ENCODE data around the gene GRPEL1. TPM values are rescaled to one million over a fixed set of nuclear protein-coding genes. Genes with fewer than 3 reads are reported as not detected.
A peak's percentile ranks its signal among the peaks of the same experiment; 100 is the strongest.

GRPEL1 gene
- total RNA-seq, 2 donors from 2014 or later = 35.6 to 46.1 TPM

GRCh38 chr4:7034262-7035081, 33.4 kb downstream of the GRPEL1 start:
- no peak for DNase-seq
- peak; percentile 35 to 55 for ATAC-seq
- intact Hi-C loops (cut with DNase I) = no loop called here

GRCh38 chr4:7032596-7032995, 35.3 kb downstream of the GRPEL1 start:
- intact Hi-C loops (cut with DNase I) = no loop called here
- no peak for ATAC-seq
- DNase-seq = no peak

GRCh38 chr4:7031558-7032449, 36.1 kb downstream of the GRPEL1 start:
- ATAC-seq (no peak), DNase-seq (no peak)
- intact Hi-C loops (cut with DNase I) = no loop called here

- ATAC-seq (no peak), DNase-seq (no peak)
- intact Hi-C loops (cut with DNase I) = no loop called here
Observed at GRCh38 chr4:7030856-7031255, 37.0 kb downstream of the GRPEL1 start.

GRCh38 chr4:7029921-7030320, 37.9 kb downstream of the GRPEL1 start:
- ATAC-seq (no peak), DNase-seq (no peak)
- intact Hi-C loops (cut with DNase I) = no loop called here

GRCh38 chr4:7029212-7029611, 38.7 kb downstream of the GRPEL1 start:
- ATAC-seq (no peak), DNase-seq (no peak)
- intact Hi-C loops (cut with DNase I) = no loop called here

DNA sequence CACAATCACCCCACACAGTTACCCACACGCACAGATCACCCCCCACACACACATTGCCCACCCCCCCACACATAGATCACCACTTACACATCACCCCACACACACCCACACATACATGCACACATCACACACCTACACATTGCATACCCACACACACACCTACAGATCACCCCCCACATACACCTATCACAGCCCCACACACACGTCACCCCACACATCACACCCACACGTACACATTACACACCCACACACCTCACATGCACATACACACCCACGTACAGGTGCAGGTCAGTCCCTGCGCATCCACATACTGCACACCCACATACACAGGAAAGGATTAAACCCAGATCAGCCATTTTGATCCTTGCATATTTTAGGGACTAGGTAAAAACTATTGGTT, 40.0 kb downstream of the GRPEL1 start:
- intact Hi-C loops (cut with DNase I) = no loop called here
- DNase-seq = no peak

GRCh38 chr4:7027284-7027683, 40.6 kb downstream of the GRPEL1 start:
- no peak for ATAC-seq
- intact Hi-C loops (cut with DNase I) = no loop called here
- DNase-seq = no peak

More for the DNA sequence above, 40.0 kb downstream of the GRPEL1 start:
- no peak for ATAC-seq

- ATAC-seq = no peak
- intact Hi-C loops (cut with DNase I) = no loop called here
Observed at GRCh38 chr4:7026107-7026506, 41.8 kb downstream of the GRPEL1 start.

DNA sequence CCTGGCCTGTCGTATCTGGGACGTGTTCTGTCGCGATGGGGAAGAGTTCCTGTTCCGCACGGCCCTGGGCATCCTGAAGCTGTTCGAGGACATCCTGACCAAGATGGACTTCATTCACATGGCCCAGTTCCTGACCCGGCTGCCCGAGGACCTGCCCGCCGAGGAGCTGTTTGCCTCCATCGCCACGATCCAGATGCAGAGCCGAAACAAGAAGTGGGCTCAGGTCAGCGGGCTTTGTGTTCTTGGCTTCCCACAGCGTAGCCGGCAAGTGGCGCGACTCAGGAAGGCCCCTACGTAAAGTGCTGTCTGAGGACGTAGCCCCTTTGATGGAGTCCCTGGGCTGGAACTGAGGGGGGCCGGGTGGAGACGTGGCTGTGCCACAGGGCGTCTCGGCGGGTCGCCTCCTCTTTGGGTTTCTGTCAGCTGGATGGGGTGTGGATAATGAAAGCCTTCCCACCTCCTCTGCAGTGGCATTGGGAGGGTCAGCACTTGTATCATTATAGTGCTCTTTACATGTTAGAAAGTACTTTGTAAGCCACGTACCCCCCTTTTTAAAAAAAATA, 42.7 kb downstream of the GRPEL1 start:
- intact Hi-C loops (cut with DNase I) = no loop called here
- ATAC-seq = no peak
- DNase-seq = no peak

More at GRCh38 chr4:7026107-7026506, 41.8 kb downstream of the GRPEL1 start:
- no peak for DNase-seq

GRCh38 chr4:7024336-7024890, 43.5 kb downstream of the GRPEL1 start:
- intact Hi-C loops (cut with DNase I) = no loop called here
- ATAC-seq (no peak), DNase-seq (no peak)

DNA sequence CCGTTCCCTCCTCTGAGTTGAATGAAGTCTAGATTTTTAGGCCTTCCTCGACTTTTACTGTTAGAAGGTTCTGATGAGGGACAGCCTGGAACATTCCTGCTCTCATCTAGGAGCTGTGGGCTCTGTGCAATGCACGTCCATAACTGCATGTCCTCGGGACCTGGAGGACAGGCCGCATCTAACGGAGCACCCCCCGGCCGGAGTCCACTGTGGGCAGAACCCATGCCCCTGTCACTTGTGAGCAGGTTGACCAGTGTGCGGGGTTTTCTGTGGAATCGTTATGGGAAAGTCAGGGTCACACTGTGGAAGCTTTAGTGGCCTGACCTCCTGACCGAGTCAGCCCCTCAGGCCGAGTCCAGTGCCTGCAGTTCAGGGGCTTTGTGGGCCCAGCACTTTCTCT, 44.0 kb downstream of the GRPEL1 start:
- ATAC-seq = no peak
- no peak for DNase-seq
- intact Hi-C loops (cut with DNase I) = no loop called here

GRCh38 chr4:7023486-7023885, 44.4 kb downstream of the GRPEL1 start:
- DNase-seq (no peak), ATAC-seq (no peak)
- intact Hi-C loops (cut with DNase I) = no loop called here

DNA sequence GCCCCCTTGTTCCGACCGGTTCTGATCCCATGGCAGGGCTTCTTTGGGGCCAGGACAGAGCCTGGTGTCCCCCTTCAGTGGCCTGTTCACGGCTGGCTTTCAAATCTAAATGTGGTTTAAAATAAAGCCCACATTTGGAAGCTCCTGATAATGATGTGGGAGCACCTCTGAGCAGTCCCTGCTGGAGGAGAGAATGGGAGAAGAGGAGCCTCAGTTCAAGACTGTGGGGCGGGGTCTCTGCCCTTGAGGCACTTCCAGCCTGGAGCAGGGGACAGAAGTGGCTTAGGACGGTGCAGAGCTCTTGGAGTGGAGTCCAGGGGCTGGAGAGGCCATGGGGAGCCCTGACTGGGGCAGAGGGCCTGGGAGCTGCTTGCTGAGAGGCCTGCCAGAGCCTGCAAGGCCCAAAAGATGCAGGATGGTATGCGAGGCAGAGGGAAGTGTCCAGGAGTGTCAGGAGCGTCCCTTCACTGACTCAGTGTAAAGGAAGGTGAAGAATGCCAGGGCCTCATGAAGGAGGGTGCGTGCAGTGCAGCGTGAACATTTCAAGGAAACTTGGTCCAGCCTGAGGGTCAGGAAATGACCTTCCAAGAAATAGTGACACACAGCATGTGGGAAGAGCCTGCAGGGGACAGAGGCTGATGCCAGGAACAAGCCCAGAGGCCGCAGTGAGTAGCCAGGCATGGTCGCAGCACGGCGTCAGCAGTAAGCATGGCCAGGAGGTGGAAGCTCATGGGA, 45.8 kb downstream of the GRPEL1 start:
- intact Hi-C loops (cut with DNase I) = no loop called here
- DNase-seq (no peak), ATAC-seq (peak in 1 of 2 donors; percentile 54)

DNA sequence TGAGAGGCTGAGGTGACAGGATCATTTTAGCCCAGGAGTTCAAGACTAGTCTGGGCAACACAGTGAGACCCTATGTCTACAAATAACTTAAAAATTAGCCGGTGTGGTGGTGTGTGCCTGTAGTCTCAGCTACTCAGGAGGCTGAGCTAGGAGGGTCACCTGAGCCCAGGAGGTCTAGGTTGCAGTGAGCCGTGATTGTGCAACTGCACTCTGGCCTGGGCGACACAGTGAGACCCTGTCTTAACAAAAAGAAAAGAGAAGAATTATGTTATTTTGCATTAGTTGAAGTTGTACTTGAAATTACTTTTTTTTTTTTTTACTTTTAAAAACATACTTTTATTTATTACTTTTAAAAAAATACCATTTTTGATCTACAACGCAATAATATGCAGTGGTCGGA, 46.5 kb downstream of the GRPEL1 start:
- intact Hi-C loops (cut with DNase I) = no loop called here
- DNase-seq = no peak

DNA sequence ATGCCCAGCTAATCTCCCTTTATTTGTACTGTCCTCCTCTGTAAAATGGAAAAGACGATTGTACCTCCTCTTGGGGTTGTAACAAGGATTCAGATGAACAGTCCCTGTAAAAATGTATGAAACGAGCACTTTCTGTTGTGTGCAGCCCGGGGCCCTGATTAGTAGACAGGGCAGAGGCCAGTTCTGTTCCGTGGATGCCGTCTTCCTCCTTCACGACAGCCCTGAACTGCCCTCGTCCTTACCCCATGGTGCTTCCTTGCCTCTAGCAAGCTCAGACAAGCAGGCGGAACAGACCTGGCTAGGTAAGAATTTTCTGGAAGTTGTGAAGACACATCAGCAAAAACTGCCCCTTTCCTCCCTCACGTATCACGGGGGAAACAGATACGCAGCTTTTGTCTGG, 47.0 kb downstream of the GRPEL1 start:
- intact Hi-C loops (cut with DNase I) = no loop called here
- DNase-seq = no peak
- ATAC-seq = no peak

More for the DNA sequence above, 46.5 kb downstream of the GRPEL1 start:
- no peak for ATAC-seq

GRCh38 chr4:7020290-7020689, 47.6 kb downstream of the GRPEL1 start:
- no peak for DNase-seq
- intact Hi-C loops (cut with DNase I) = no loop called here
- ATAC-seq = no peak

- intact Hi-C loops (cut with DNase I) = no loop called here
- ATAC-seq = no peak
- no peak for DNase-seq
Observed at GRCh38 chr4:7019367-7019766, 48.5 kb downstream of the GRPEL1 start.

- intact Hi-C loops (cut with DNase I) = no loop called here
- ATAC-seq (no peak), DNase-seq (no peak)
Observed at GRCh38 chr4:7018281-7018680, 49.6 kb downstream of the GRPEL1 start.

All from left cardiac atrium (tissue), 4 donors.